H1 (cell line): ENCODE results near the gene FRMD4A.

Experiments
- CBX5 ChIP-seq: fragments of 300-800, 300-1000 bp; sonication (generic); IDR thresholded peaks from 2 replicates; pipeline ENCODE4 v1.7.1; 2016; ENCODE audit warnings: antibody characterized with exemption, low read length, low read depth
- CHD2 ChIP-seq: IDR thresholded peaks from 2 replicates; pipeline ENCODE4 v1.6.1; 2012; ENCODE audit warnings: low read length, improper control_type of control experiment
- EZH2 ChIP-seq: fragments of 200-600 bp; sonication (generic); IDR thresholded peaks from 2 replicates; pipeline ENCODE4 v1.7.1; 2012; ENCODE audit warnings: low read depth, mild to moderate bottlenecking, moderate library complexity, low read length, inconsistent platforms; ENCODE audit not compliant: severe bottlenecking
- FOSL1 ChIP-seq: IDR thresholded peaks from 2 replicates; pipeline ENCODE4 v1.6.1; 2011; ENCODE audit warnings: mild to moderate bottlenecking, low read depth, low read length, moderate library complexity; ENCODE audit not compliant: insufficient read depth
- JUND ChIP-seq: IDR thresholded peaks from 2 replicates; pipeline ENCODE4 v1.6.1; 2011; ENCODE audit warnings: mild to moderate bottlenecking, improper control_type of control experiment, low read length
- KDM5A ChIP-seq: fragments of 200-600 bp; IDR thresholded peaks from 2 replicates; pipeline ENCODE4 v1.7.1; 2012; ENCODE audit warnings: mild to moderate bottlenecking, low read length, inconsistent platforms, mixed read lengths
- POLR2A ChIP-seq, 2 experiments: IDR thresholded peaks; 1 replicate in 1 of 2; 2 replicates in 1 of 2; pipeline ENCODE4 v1.6.1; 2011; ENCODE audit warnings: low read depth in 2 of 2, low read length in 2 of 2, mild to moderate bottlenecking in 2 of 2; ENCODE audit errors: control extremely low read depth in 1 of 2
- POLR2AphosphoS5 ChIP-seq: IDR thresholded peaks from 2 replicates; pipeline ENCODE4 v1.6.1; 2011; ENCODE audit warnings: low read depth, low read length
- SIX5 ChIP-seq: IDR thresholded peaks from 2 replicates; pipeline ENCODE4 v1.6.1; 2011; ENCODE audit warnings: mild to moderate bottlenecking, low read depth, low read length
- SP1 ChIP-seq: IDR thresholded peaks from 2 replicates; pipeline ENCODE4 v1.6.1; 2011; ENCODE audit warnings: low read depth, low read length
- TAF1 ChIP-seq: IDR thresholded peaks from 2 replicates; pipeline ENCODE4 v1.6.1; 2011; ENCODE audit warnings: mild to moderate bottlenecking, low read depth, low read length
- TF ChIP-seq, protein P1 (sequence below), 3 experiments: IDR thresholded peaks; 1 replicate in 2 of 3; 2 replicates in 1 of 3; pipeline versions ENCODE4 v1.5.1 to v1.6.1; 2011; ENCODE audit warnings: low read length in 3 of 3, mild to moderate bottlenecking in 3 of 3, inconsistent platforms in 2 of 3, low read depth in 1 of 3, moderate library complexity in 1 of 3; ENCODE audit not compliant: insufficient read depth in 1 of 3; ENCODE audit errors: control extremely low read depth in 1 of 3

DNA sequence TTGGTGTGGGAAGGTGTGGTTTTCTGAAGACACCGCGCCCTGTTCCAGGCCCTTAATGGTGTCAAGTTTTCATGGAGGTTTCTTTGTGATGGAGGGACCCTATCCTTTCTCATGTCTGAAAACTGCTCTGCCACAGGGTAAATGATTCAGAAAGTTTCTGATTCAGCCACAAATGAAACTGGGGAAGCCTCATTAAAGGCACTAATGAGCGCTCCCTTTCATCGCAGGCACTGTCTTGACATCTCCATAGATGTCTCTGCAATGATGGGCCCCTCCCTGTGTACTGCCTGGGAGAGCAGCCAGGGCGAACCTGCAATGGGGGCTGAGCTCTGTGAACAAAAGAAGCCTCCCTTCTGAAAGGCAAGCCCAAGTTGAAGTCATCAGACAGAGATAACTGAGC lies 388.7 kb downstream of the FRMD4A start:
- TF ChIP-seq CBX5 (no peak), EZH2 (no peak), POLR2AphosphoS5 (no peak), JUND (no peak), CHD2 (no peak), POLR2A (IDR thresholded peaks at IDR 0.05; ENCODE audit: control extremely low read depth in 1 of 2, low read depth in 2 of 2, low read length in 2 of 2) (no peak), KDM5A (no peak), SP1 (no peak), SIX5 (no peak), FOSL1 (no peak), TAF1 (no peak)
- TF ChIP-seq, protein P1, sequence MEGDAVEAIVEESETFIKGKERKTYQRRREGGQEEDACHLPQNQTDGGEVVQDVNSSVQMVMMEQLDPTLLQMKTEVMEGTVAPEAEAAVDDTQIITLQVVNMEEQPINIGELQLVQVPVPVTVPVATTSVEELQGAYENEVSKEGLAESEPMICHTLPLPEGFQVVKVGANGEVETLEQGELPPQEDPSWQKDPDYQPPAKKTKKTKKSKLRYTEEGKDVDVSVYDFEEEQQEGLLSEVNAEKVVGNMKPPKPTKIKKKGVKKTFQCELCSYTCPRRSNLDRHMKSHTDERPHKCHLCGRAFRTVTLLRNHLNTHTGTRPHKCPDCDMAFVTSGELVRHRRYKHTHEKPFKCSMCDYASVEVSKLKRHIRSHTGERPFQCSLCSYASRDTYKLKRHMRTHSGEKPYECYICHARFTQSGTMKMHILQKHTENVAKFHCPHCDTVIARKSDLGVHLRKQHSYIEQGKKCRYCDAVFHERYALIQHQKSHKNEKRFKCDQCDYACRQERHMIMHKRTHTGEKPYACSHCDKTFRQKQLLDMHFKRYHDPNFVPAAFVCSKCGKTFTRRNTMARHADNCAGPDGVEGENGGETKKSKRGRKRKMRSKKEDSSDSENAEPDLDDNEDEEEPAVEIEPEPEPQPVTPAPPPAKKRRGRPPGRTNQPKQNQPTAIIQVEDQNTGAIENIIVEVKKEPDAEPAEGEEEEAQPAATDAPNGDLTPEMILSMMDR (IDR thresholded peaks at IDR 0.05; ENCODE audit: control extremely low read depth in 1 of 3, insufficient read depth in 1 of 3, low read depth in 1 of 3, low read length in 3 of 3), result no peak
